GM12872 (cell line): ENCODE data around the gene CSRP2.

Source experiments
- TF ChIP-seq, protein P1 (sequence below): IDR thresholded peaks from 3 replicates; pipeline ENCODE4 v1.5.1; 2011; ENCODE audit warnings: low read depth, mild to moderate bottlenecking, low read length, moderate library complexity; ENCODE audit not compliant: insufficient read depth

CSRP2 gene

DNA sequence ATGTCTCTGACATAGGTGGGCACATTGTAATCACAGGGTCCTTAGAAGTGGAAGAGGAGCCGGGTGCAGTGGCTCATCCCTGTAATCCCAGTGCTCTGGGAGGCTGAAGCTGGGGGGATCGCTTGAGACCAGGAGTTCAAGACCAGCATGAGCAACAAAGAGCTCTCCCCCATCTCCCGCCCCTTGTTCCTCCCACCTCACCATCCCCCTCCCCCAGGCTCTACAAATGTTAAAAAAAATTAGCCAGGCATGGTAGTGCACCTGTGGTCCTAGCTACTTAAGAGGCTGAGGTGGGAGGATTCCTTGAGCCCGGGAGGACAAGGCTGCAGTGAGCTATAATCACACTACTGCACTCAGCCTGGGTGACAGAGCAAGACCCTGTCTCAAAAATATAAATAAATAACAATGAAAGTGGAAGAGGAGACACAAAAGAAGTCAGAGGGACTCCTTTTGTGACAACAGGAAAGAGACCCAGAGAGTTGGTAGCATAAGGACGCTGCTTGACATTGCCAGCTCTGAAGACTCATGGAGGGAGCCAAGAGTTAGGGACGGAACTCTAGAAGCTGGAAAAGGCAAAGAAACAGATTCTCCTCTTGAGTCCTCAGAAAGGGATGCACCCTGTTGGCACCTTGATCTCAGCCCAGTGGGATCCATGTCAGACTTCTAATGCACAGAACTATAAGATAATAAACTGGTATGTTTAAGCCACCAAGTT is 29.6 kb upstream of the CSRP2 start:
- TF ChIP-seq, protein P1, sequence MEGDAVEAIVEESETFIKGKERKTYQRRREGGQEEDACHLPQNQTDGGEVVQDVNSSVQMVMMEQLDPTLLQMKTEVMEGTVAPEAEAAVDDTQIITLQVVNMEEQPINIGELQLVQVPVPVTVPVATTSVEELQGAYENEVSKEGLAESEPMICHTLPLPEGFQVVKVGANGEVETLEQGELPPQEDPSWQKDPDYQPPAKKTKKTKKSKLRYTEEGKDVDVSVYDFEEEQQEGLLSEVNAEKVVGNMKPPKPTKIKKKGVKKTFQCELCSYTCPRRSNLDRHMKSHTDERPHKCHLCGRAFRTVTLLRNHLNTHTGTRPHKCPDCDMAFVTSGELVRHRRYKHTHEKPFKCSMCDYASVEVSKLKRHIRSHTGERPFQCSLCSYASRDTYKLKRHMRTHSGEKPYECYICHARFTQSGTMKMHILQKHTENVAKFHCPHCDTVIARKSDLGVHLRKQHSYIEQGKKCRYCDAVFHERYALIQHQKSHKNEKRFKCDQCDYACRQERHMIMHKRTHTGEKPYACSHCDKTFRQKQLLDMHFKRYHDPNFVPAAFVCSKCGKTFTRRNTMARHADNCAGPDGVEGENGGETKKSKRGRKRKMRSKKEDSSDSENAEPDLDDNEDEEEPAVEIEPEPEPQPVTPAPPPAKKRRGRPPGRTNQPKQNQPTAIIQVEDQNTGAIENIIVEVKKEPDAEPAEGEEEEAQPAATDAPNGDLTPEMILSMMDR: no peak

DNA sequence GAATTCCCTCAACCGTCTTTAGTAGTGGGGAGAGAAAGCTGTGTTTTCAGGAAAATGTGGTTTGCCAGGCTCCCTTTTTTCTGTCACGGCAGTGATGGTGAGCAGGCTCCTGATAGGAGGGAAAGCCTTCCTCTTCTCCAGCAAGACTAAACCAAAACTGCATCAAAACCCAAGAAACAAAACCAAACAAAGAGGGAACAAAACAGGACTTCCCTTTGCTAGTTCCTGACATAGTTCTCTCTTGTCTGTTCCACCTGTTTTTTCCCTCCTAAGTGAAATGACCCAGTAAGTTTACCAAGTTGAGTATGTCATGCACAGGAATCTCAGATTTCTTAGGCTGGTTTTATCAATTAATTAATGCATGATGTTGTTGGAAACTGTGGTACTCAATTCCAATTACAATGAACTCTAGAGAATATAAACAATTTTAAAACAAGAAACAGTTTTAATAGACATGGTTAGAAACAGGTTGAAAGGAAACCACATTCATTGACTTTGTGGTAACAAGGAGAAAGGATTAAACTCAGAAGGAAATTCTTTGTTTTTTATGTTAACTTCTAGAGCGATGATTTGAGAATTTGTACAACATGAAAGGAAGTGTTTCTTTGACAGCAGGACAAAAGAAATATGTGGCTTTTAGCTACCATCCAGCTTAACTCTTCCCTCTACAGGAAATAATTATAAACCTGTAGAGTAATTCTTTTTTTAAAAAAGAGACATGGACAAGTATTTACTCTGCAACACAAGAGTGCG is 23.0 kb upstream of the CSRP2 start:
- TF ChIP-seq, protein P1: no peak

DNA sequence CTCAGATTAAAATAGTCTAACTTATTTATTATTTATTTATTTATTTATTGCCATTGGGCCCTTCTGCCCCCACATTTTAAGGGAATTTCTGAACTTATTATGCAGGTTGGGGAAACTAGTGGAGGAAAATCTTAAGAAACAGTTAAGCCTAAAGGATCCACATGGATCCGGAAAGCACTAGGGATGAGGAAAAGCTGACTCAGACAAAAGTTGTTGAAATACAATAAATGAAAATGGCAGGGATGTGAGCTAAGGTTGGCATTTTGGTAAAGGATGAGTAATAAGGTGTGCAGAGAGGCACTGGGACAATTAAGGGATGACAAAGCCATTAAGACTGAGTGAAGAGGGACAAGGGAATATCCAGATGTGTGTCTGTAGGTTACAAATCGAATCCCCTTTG is 20.7 kb upstream of the CSRP2 start:
- TF ChIP-seq, protein P1: no peak

DNA sequence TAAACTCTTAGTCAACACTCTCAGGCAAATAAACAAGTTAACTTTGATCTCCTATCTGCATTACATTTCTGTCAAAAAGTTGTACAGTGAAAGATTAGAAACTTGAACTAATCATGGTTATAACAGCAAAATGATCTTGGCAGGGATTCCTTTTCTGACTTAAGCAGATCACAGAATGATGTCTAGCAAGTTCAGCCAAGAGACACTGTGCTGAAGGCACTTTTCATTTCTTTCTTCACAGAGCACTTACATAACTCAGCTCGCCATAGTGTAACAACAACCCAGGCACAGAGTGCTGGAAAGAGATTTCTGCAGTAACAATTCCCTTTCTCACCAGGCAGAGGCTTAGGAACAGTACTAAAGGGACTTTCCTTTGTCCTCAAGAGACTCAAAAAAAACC is 19.6 kb upstream of the CSRP2 start:
- TF ChIP-seq, protein P1: no peak

DNA sequence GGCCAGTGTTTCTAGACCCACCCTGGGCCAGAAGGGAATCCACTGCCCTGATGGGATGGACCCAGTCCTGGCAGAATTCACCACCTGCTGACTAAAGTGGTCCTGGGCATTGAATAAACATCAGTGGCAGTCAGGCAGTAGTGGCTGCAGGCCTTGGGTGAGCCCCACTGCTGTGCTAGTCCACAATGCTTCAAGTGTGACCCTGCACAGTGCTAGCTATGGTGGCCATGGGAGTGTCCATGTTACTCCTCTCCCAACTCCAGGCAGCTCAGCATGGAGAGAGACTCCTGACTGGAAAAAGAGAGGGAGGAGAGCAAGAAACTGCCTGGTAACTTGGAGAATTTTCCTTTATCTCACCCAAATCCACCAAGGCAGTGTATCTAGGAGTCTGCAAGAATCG is 17.5 kb upstream of the CSRP2 start:
- TF ChIP-seq, protein P1: no peak

DNA sequence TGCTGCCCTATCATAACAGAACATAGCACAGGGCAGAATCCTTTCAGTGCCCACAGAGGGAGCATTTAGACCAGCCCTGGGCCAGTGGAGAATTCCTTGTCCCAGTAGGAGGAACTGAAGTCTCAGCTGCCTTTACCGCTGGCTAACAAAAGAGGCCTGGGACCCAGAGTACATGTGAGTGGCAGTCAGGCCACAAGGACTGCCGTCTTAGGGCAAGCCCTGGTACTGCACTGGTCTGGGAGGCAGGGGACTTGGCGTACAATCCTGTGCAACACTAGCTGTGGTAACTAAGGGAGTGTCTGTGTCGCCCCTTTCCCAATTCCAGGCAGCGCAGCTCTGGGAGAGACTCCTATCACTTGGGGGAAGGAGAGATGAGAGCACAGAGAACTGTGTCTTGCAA is 17.0 kb upstream of the CSRP2 start:
- TF ChIP-seq, protein P1: no peak

DNA sequence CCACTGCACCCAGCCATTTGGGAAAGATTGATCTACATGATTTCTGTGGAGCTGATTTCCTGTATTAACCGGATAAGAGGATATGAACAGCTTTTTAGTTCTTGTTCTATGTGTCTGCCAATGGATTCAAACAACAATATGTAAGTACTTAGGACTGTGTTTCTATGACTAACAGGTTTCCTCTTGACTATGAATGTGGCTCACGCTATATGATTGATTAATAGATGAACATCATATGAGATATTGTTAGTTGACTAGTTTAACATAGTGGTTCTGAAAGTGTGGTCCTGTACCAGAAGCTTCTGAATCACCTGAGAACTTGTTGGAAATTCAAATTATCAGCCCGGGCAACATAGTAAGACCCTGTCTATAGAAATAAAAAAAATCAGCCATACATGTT is 12.8 kb upstream of the CSRP2 start:
- TF ChIP-seq, protein P1: no peak
